Thoracic aorta (tissue), 2 donors: ENCODE results near the gene FMN2. TPM values are rescaled to one million over a fixed set of nuclear protein-coding genes. Genes with fewer than 3 reads are reported as not detected.

ENCODE experiments used
- ATAC-seq: fragments of 150-250 bp; one replicate; pipeline ENCODE4 v1.8.0; 2017; ENCODE audit warnings: low read depth; ENCODE audit not compliant: insufficient number of reproducible peaks, low FRiP score
- DNase-seq: peaks from one replicate; pipeline ENCODE4 v3.0.0-alpha.2; 2020; ENCODE audit warnings: low spot score
- H3K27ac ChIP-seq, 2 donors: fragments of 200-600 bp; sonication (generic); 1 replicate in 1 of 2; 2 replicates in 1 of 2; pipeline ENCODE4 v1.5.1; 2016; ENCODE audit warnings: mild to moderate bottlenecking in 2 of 2, moderate library complexity in 2 of 2
- H3K27me3 ChIP-seq: fragments of 200-600 bp; sonication (generic); replicated peaks from 2 replicates; pipeline ENCODE4 v1.6.0; 2016; ENCODE audit warnings: mild to moderate bottlenecking; ENCODE audit not compliant: insufficient read depth
- H3K36me3 ChIP-seq: fragments of 200-600 bp; sonication (generic); one replicate; pipeline ENCODE4 v1.5.1; 2016
- H3K4me1 ChIP-seq, 2 donors: fragments of 200-600 bp; sonication (generic); 1 replicate in 1 of 2; 2 replicates in 1 of 2; pipeline versions ENCODE4 v1.5.1 to v1.6.0; 2016; ENCODE audit warnings: low read depth in 2 of 2, mild to moderate bottlenecking in 1 of 2; ENCODE audit not compliant: control insufficient read depth in 1 of 2
- H3K4me3 ChIP-seq: fragments of 200-600 bp; sonication (generic); 2 replicates; pipeline ENCODE4 v1.5.1; 2016; ENCODE audit warnings: mild to moderate bottlenecking
- H3K9me3 ChIP-seq: fragments of 200-600 bp; sonication (generic); 2 replicates; pipeline ENCODE4 v1.5.1; 2016
- total RNA-seq, 2 donors: library from RNA; depleted of rRNA; stranded (reverse); fragments of >200 nt; gene quantifications; one replicate each; pipeline versions ENCODE4 v1.1.0 to v1.2.3, GENCODE V29; 2016
- TF ChIP-seq, protein P1 (sequence below): fragments of 200-600 bp; sonication (generic); IDR thresholded peaks from one replicate; pipeline ENCODE4 v1.5.1; 2019; ENCODE audit warnings: antibody characterized with exemption

Gene FMN2
- total RNA-seq, 2 donors from 2014 or later = 0.14 to 0.71 TPM

DNA sequence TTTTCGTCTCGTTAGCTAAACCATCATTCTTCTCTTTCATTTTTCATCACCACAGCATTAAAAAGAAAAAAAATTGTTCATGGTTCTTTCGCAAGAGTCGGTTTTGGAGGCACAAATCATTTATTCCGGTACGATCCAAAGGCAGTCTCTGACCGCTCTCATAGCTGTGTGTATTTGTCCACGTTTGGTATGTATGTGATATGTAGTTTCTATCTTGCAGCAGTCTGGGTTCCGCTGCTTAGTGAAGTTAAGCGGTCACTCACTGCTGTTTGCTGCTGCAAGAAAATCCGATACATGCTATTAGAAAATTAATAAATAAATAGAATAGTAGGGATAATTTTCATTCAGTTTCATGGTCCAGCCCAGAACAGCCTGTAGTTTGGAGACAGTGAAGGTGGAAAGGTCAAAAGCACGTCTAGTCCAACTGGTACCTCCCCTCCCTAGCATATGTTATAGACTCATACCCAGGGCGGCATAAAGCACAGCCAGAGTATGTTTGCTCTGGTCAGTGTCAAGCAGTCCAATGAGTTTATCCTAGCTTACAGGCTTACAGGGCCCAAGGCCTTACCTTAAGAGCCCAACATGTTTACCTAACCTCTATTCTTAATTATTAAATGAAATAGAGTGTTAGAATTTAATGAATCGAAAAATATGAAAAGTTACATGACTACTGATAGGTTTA lies 2.5 kb downstream of the FMN2 start:
- ATAC-seq (no peak), DNase-seq (no peak)
- no peak overlapping the region for H3K4me3 ChIP-seq
- no peaks in the 10 kb centered on the region for H3K27me3 ChIP-seq
- TF ChIP-seq, protein P1, sequence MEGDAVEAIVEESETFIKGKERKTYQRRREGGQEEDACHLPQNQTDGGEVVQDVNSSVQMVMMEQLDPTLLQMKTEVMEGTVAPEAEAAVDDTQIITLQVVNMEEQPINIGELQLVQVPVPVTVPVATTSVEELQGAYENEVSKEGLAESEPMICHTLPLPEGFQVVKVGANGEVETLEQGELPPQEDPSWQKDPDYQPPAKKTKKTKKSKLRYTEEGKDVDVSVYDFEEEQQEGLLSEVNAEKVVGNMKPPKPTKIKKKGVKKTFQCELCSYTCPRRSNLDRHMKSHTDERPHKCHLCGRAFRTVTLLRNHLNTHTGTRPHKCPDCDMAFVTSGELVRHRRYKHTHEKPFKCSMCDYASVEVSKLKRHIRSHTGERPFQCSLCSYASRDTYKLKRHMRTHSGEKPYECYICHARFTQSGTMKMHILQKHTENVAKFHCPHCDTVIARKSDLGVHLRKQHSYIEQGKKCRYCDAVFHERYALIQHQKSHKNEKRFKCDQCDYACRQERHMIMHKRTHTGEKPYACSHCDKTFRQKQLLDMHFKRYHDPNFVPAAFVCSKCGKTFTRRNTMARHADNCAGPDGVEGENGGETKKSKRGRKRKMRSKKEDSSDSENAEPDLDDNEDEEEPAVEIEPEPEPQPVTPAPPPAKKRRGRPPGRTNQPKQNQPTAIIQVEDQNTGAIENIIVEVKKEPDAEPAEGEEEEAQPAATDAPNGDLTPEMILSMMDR = no peak
- peaks cover 0 to 22% of the 10 kb centered on the region in 2 donors for H3K4me1 ChIP-seq
- H3K36me3 ChIP-seq = no peaks in the 10 kb centered on the region
- H3K27ac ChIP-seq = no peak overlapping the region
- no peaks in the 10 kb centered on the region for H3K9me3 ChIP-seq

DNA sequence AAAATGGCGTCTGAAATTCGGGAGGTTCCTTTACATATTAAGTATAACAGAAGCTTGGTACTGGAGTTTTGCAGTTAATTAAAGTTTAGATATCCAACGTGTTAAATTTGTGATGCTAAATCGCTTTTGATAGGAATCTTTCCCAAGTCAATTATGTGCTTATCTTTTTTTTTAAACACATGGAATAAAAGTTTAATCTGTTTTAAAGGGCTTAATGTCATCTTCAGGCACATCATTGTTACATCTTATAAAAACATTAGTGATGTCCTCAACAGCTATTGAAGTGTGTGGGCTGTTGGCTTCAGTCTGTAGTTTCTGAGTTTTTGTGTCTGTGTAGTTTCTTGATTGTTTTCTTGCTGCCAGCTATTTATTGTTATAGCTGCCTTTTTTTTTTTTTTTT lies 5.3 kb downstream of the FMN2 start:
- no peak for DNase-seq
- H3K27ac ChIP-seq = no peak overlapping the region
- H3K36me3 ChIP-seq = no peaks in the 10 kb centered on the region
- H3K4me1 ChIP-seq = peaks cover 0 to 18% of the 10 kb centered on the region in 2 donors
- H3K27me3 ChIP-seq = no peaks in the 10 kb centered on the region
- TF ChIP-seq, protein P1 = no peak
- no peaks in the 10 kb centered on the region for H3K9me3 ChIP-seq
- no peak overlapping the region for H3K4me3 ChIP-seq
- no peak for ATAC-seq

DNA sequence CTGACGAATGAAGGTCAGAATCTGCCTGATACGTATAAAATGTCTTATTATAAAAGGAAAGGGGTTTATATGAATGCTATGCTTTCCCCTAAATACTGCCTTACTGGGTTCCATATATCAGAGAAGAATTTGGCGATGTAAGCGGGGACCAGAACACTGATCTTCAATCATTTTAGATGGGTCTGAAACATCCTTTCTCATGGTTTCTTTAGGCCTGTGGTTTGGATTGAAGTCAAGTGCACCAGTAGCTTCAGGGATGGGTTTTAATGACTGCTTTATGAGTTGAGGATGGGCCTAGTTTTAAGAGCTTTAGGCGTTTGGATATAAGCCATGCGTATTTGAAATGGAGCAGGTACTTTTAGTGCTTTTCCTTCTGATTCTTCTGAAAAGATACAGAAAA lies 6.9 kb downstream of the FMN2 start:
- TF ChIP-seq, protein P1 = no peak
- Histone ChIP-seq H3K36me3 (no peaks in the 10 kb centered on the region), H3K27me3 (no peaks in the 10 kb centered on the region), H3K9me3 (no peaks in the 10 kb centered on the region), H3K4me3 (no peak overlapping the region), H3K4me1 (peaks cover 0 to 2% of the 10 kb centered on the region in 2 donors), H3K27ac (no peak overlapping the region)
- ATAC-seq (no peak), DNase-seq (no peak)

DNA sequence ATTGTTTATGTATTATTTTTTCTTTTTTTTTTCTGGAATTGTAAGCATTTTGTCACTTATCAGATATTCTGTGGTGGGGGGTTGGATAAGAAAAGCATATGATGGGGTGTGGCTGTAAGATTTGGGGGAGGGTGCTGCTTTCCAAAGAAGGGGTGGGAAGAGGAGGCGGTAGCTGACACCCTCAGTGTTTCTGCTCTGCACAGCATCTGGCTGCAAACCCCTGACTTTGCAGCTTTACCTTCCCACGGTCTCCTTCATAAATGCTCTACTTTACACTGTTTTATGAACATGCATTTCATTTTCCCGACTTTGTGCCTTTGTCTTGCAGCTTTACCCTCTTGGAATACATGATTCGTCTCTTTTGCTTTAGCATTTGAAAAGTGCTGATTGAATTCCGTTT lies 7.6 kb downstream of the FMN2 start:
- no peak for DNase-seq
- H3K4me3 ChIP-seq = no peak overlapping the region
- TF ChIP-seq, protein P1 = no peak
- H3K27ac ChIP-seq = no peak overlapping the region
- H3K27me3 ChIP-seq = no peaks in the 10 kb centered on the region
- H3K36me3 ChIP-seq = no peaks in the 10 kb centered on the region
- H3K9me3 ChIP-seq = no peaks in the 10 kb centered on the region
- no peaks in the 10 kb centered on the region for H3K4me1 ChIP-seq
- ATAC-seq = no peak

DNA sequence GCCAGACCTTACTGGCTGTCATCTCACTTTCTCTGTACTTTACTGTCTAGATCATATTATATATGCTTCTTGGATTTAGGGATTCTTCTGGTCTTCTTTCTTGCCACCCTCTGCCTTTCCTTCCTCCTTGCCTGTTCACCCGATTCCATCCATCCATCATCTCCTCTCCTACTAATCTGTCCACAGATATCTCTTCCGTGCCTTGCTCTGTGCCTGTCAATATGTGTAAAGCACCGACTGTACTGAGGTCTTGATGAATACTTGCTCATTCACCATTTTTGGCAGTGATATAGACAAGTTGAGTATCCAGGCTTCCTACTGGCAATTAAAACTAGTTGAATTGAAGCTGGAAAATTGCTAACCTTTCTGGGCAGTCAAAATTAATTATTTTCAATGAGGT lies 8.1 kb downstream of the FMN2 start:
- Histone ChIP-seq H3K27me3 (no peaks in the 10 kb centered on the region), H3K9me3 (no peaks in the 10 kb centered on the region), H3K4me3 (no peak overlapping the region), H3K4me1 (no peaks in the 10 kb centered on the region), H3K36me3 (no peaks in the 10 kb centered on the region), H3K27ac (no peak overlapping the region)
- TF ChIP-seq, protein P1 = no peak
- ATAC-seq = no peak
- DNase-seq = no peak
